ENCODE measurements around the gene SLAMF1. TPM values are rescaled to one million over a fixed set of nuclear protein-coding genes. Genes with fewer than 3 reads are reported as not detected.
A peak's percentile ranks its signal among the peaks of the same experiment; 100 is the strongest.

Gene SLAMF1
- total and polyA plus RNA-seq, 8 donors = 0.16 to 0.47 (median 0.38) TPM; not detected in 1

DNA sequence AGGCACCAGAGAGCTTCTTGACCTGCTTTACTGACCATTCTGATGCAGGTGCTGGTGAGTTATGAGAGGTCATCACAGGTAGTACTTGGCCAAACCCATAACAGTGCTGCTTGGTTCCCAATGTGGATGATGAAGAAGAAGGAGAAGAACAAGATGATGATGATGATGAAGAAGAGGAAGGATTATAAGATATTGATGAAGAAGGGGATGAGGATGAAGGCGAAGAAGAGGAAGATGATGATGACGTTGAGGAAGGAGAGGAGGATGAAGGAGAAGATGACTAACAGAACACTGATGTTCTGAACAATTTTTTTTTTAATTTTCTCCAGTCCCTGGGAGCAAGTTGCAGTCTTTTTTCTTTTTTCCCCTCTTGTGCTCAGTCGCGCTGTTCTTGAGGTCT is 23.9 kb upstream of the SLAMF1 start:
- ATAC-seq (no peak), DNase-seq (no peak), FAIRE-seq (no peak)
- Histone ChIP-seq H3K27me3 (no peaks in the 10 kb centered on the region), H3K27ac (no peak overlapping the region), H3K4me3 (no peak overlapping the region), H3K4me1 (no peaks in the 10 kb centered on the region), H3K9me3 (no peaks in the 10 kb centered on the region), H3K36me3 (no peaks in the 10 kb centered on the region)
- intact Hi-C loops (cut with DNase I) = no loop called here
- 72 to 82% methylated on average over 4 of the region's 4 CpGs for WGBS, 2 donors
- TF ChIP-seq, protein P1, sequence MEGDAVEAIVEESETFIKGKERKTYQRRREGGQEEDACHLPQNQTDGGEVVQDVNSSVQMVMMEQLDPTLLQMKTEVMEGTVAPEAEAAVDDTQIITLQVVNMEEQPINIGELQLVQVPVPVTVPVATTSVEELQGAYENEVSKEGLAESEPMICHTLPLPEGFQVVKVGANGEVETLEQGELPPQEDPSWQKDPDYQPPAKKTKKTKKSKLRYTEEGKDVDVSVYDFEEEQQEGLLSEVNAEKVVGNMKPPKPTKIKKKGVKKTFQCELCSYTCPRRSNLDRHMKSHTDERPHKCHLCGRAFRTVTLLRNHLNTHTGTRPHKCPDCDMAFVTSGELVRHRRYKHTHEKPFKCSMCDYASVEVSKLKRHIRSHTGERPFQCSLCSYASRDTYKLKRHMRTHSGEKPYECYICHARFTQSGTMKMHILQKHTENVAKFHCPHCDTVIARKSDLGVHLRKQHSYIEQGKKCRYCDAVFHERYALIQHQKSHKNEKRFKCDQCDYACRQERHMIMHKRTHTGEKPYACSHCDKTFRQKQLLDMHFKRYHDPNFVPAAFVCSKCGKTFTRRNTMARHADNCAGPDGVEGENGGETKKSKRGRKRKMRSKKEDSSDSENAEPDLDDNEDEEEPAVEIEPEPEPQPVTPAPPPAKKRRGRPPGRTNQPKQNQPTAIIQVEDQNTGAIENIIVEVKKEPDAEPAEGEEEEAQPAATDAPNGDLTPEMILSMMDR (IDR thresholded peaks at IDR 0.05) = no peak

DNA sequence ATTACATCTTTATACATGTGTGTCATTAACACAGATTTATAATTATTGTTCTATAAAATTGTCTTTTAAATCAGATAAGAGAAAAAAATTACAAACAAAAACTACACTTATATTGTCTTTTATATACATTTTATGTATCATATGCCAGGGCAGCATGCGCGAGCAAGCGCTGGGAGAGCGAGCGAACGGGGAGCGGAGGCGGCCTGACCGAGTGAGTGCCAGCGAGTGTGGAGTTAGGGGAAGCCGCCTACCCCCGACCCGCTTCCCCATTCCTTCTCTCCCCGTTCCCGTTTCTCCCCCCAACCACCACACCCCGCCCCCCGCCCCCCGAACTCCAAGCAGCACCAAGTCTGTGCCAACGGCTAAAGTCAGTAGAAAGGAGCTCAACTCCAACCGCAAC is 23.0 kb upstream of the SLAMF1 start:
- no peaks in the 10 kb centered on the region for H3K9me3 ChIP-seq
- H3K27ac ChIP-seq = no peak overlapping the region
- no peak overlapping the region for H3K4me3 ChIP-seq
- no peaks in the 10 kb centered on the region for H3K36me3 ChIP-seq
- 91 to 92% methylated on average over 20 of the region's 20 CpGs for WGBS, 2 donors
- H3K4me1 ChIP-seq = no peaks in the 10 kb centered on the region
- DNase-seq (no peak), FAIRE-seq (no peak), ATAC-seq (no peak)
- intact Hi-C loops (cut with DNase I) = no loop called here
- H3K27me3 ChIP-seq = no peaks in the 10 kb centered on the region
- TF ChIP-seq, protein P1 (IDR thresholded peaks at IDR 0.05) = no peak

DNA sequence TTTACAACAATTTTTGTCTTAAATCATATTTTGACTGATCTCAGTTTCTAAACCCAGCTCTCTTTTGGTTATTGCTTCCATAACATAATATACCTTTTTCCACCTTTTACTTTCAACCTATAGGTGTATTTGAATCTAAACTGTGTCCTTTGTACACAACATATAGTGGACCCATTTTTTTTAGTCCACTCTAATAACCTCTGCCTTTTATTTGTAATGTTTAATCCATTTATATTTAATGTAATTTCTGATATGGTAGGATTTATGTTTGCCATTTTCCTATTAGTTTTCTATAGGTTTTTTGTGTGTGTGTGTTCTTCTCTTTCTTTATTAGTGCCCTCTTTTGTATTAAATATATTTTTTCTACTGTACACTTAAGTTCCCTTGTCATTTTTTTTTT is 22.4 kb upstream of the SLAMF1 start:
- ATAC-seq (no peak), DNase-seq (no peak), FAIRE-seq (no peak)
- Histone ChIP-seq H3K4me3 (no peak overlapping the region), H3K27me3 (no peaks in the 10 kb centered on the region), H3K27ac (no peak overlapping the region), H3K36me3 (no peaks in the 10 kb centered on the region), H3K4me1 (no peaks in the 10 kb centered on the region), H3K9me3 (no peaks in the 10 kb centered on the region)
- intact Hi-C loops (cut with DNase I) = no loop called here
- TF ChIP-seq, protein P1 (IDR thresholded peaks at IDR 0.05) = no peak

DNA sequence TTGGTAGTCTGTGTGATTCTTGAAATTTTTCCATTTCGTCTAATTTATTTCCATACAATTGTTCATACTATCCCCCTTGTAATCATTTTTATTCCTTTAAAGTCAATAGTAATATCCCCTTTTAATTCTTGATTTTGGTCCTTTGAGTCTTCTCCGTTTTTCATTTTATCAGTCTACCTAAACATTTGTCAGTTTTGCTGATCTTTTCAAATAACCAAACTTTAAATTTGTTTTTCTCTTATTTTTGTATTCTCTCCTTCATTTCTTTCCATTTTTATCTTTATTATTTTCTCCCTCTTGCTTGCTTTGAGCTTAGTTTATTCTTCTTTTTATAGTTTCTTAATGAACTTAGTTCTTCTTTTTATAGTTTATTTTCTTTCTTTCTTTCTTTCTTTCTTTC is 21.1 kb upstream of the SLAMF1 start:
- Histone ChIP-seq H3K4me3 (no peak overlapping the region), H3K9me3 (no peaks in the 10 kb centered on the region), H3K36me3 (no peaks in the 10 kb centered on the region), H3K27ac (no peak overlapping the region), H3K27me3 (no peaks in the 10 kb centered on the region), H3K4me1 (no peaks in the 10 kb centered on the region)
- 68 to 70% methylated on average over 2 of the region's 2 CpGs for WGBS, 2 donors
- DNase-seq (no peak), FAIRE-seq (no peak), ATAC-seq (no peak)
- TF ChIP-seq, protein P1 (IDR thresholded peaks at IDR 0.05) = no peak
- intact Hi-C loops (cut with DNase I) = no loop called here

DNA sequence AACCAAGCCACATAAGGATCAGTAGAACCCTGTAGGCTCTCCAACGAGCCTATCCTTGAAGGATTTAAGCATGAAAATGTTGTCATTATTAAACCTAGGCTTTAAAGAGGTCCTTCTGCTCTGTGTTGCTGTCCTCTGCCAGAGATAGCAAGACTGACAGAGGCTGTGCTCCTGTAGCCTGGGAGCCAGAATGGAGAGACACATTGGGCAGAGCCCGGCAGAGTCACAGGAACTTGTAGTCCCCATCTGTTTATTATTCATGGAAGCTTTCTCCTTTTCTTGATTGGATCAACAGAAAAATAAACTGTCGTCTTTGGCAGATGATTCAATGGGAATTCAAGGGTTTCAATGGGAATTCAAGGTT is 19.2 kb upstream of the SLAMF1 start:
- intact Hi-C loops (cut with DNase I) = no loop called here
- Histone ChIP-seq H3K27me3 (no peaks in the 10 kb centered on the region), H3K36me3 (no peaks in the 10 kb centered on the region), H3K9me3 (no peaks in the 10 kb centered on the region), H3K27ac (peak overlapping the region in 1 of 4 donors; percentile 15), H3K4me3 (no peak overlapping the region), H3K4me1 (no peaks in the 10 kb centered on the region)
- TF ChIP-seq, protein P1 (IDR thresholded peaks at IDR 0.05) = no peak
- 62 to 69% methylated on average over 3 of the region's 3 CpGs for WGBS, 2 donors
- DNase-seq (no peak), FAIRE-seq (no peak), ATAC-seq (peak in 1 of 4 donors; percentile 47)
